GM21786 (cell line): ENCODE data around the gene MCF2L2.
A peak's percentile ranks its signal among the peaks of the same experiment; 100 is the strongest.

Experiments used
- ATAC-seq: cut with Tn5 transposase; IDR thresholded peaks from one replicate; pipeline ENCODE4 v1.9.1; 2021; ENCODE audit not compliant: unreplicated experiment

Gene MCF2L2

GRCh38 chr3:183401678-183402077 lies 26.7 kb downstream of the MCF2L2 start:
- ATAC-seq: peak; percentile 68

- no peak for ATAC-seq
Observed at GRCh38 chr3:183400352-183400751, 28.1 kb downstream of the MCF2L2 start.

DNA sequence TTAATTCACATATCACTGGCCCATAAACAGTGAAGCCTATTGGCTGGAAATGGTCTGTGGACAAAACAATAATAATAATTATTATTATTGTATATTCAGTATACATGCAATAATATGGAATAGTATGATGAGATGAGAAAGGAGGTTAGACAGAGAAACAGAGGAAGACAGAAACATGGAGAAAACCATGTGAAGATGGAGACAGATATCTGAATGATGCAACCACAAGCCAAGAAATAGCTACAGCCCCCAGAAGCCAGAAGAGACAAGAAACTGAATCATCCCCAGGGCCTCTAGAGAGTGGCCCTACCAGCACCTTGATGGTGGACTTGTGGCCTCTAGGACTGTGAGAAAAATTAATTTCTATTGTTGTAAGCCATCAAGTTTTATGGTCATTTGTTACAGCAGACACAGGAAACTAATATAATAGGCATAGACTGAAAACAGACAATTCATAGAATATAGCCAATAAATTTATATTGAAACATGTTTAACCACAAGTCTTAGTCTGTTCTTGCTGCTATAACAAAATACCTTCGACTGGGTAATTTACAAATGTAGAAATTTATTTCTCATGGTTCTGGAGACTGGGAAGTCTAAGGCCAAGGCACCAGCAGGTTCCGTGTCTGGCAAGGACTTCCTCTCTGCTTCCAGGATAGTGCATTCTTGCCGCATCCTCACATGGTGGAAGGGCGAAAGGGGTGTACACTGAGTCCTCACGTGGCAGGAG lies 31.6 kb downstream of the MCF2L2 start:
- no peak for ATAC-seq

GRCh38 chr3:183394150-183394549 lies 34.3 kb downstream of the MCF2L2 start:
- ATAC-seq: no peak

DNA sequence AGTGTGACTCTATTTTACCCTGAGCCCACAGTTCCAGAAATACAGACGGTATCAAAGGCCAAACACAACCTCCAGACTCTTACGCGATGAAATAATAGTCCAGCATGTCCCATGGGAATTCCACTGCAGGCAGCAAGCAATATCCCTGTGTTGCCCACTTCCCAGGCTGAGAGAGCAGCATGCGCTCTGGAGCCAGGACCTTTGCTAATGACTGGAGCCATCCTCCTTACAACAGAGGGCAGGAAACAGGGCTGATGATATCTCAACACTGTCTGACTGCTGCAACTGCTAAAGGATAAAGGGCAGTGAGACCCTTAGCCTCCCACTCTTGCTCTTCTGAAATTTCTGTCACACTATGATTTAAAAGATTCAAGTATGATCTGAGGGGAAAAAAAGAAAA lies 34.8 kb downstream of the MCF2L2 start:
- ATAC-seq: no peak

GRCh38 chr3:183392186-183393034 lies 36.0 kb downstream of the MCF2L2 start:
- no peak for ATAC-seq

GRCh38 chr3:183391460-183391859 lies 37.0 kb downstream of the MCF2L2 start:
- no peak for ATAC-seq

DNA sequence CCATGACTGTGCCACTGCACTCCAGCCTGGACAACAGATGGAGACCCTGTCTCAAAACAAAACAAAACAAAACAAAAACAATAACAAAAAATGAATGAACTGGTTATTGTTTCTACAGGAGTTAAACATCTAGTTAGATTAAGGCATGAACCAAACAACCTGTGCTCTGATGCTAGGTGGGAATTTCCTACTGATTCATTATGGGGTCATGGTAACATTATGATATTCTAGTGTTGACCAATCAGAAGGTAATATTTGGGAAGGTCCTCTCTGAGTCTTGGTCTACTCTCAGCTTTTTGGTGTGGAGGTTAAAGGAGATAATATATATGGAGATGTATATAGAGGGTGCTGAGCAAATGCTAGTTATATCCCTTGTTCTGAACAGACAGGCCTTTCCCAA lies 37.6 kb downstream of the MCF2L2 start:
- ATAC-seq: no peak

DNA sequence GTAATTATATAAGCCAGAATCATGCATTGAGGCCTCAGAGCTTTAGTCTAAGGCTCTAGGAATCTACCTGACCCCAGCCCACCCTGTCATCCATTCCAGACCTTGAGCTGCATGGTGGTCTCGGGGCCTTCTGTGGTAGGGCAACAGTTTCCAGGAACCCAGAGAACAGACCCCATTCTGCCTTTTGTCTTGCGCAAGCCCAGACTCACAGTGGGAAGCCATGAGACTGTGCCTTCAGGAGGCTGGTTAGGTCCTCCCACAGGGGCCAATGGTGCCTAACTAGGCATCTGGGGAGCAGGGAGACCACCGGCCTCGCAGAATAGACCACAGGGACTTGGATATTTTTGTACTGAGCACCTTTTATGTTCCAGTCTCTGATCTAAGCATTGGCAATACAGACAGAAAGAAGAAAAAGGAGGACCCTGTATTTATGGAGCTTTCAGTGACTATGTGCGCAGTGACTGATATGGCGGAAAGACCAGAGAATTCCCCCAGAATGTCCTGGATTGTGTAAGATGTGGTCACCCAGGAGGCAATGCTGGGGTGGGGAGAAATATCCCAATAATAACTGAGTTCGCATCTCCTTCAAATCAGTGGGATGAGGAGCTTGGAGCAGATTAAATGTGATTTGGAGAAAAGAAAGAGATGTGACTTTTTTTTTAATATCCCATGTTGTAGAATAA lies 40.1 kb downstream of the MCF2L2 start:
- ATAC-seq: no peak

- no peak for ATAC-seq
Observed at GRCh38 chr3:183387797-183388196, 40.6 kb downstream of the MCF2L2 start.

DNA sequence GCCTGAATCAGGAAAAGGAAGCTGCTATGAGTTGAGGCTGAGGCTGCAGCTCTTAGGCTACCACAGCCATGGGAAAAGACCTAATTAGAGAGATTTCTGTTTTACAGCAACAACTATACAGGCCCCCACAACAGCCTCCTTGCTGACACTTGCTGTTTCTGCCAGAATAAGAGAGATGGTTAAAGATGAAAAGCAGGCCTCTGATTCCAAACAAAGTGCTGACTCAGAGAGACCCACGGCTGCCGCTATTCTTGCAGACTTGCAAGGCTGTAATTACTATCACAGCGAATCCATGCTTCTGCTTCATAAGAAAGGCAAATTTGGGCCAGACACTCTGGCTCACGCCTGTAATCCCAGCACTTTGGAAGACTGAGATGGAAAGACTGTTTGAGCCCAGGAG lies 41.8 kb downstream of the MCF2L2 start:
- no peak for ATAC-seq

DNA sequence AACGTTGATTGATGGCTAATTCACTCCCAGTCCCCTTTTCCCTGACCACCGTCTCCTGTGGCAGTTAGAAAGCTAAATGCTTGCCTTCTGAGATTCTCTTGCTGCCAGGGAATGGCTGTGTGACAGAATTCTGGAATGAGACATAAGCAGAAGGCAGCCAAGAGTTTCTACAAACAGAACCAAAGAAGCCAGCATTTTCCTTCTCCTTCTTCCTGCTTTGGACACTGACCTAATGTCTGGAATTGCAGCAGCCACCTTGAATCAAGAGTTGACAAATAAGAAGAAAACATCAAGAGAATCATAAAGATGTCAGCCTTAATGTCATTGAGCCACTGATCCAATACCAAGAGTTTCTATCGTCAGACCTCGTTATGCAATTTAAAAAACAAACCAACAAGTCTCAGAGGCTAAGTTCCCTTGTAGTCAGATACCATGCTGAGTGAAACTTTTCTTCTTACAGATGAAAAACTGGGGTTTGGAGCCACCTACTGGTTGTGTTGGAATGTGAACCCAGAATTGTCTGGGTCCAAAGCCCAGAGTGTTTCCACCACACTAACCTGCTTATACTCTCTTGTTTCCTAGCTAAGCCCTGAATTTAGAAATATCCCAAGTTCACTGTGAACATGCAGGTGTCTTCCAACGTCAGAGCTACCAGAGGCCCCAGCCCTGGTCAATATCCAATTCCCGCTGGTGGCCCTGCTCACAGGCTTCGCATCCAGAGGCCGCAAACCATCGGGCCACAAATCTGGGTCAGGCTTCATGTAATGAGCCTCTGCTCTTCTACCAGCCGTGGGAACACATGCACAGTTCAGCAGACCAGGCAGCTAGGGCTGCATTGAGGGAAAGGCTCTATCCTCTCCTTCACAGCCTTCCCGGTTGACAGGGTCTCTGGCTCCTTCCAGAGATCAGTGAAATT lies 42.5 kb downstream of the MCF2L2 start:
- peak; percentile 57 for ATAC-seq

GRCh38 chr3:183381673-183382072 lies 46.7 kb downstream of the MCF2L2 start:
- no peak for ATAC-seq

DNA sequence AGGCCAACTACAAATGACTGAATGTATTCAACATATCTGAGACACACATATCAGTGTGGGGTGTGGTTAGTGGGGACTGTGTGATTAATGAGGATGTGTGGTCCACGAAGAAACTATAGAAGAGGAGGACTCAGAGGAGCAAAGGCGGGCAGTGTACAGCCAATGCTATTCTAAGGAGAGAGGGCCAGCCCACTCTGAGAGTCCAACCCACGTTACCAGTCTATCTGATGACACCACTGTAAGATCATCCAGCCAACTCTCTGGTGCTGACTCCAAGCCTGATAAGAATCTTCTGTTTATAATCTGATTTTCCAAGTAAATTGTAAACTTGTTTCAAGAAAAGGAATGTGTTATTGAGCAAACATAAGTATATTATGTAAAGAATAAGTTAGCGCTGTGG lies 47.2 kb downstream of the MCF2L2 start:
- ATAC-seq: no peak

DNA sequence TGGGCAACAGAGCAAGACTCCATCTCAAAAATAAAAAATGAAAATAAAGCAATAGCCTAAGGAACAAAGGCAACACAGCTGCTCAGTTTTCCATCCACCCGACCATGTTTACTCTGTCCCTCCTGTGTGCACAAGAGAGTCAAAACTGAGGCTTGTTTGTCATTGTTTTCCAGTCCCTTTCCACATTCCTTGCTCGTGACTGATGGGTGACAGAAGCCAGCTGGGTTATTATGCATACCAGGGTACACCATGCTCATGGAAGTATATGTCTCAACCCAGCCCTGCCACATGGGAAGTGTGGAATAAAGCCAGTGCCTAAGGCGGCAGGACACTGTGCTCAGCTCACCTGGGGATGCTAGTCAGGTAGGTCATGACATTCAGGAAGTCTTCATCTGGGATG lies 49.5 kb downstream of the MCF2L2 start:
- ATAC-seq: no peak

DNA sequence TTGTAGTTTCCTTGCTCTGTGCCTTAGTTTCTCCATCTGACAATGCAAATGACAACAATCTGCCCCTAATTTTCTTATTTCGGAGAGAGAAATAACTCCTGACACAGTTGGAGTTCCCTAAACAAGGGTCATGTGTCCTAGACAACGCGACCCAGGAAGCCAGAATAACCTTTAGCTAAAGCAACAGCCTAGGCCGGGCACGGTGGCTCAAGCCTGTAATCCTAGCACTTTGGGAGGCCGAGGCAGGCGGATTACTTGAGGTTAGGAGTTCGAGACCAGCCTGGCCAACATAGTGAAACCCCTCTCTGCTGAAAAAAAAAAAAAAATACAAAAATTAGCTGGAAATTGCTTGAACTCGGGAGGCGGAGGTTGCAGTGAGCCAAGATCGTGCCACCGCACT lies 49.9 kb downstream of the MCF2L2 start:
- ATAC-seq: no peak

- ATAC-seq: no peak
Observed at GRCh38 chr3:183378008-183378407, 50.4 kb downstream of the MCF2L2 start.

DNA sequence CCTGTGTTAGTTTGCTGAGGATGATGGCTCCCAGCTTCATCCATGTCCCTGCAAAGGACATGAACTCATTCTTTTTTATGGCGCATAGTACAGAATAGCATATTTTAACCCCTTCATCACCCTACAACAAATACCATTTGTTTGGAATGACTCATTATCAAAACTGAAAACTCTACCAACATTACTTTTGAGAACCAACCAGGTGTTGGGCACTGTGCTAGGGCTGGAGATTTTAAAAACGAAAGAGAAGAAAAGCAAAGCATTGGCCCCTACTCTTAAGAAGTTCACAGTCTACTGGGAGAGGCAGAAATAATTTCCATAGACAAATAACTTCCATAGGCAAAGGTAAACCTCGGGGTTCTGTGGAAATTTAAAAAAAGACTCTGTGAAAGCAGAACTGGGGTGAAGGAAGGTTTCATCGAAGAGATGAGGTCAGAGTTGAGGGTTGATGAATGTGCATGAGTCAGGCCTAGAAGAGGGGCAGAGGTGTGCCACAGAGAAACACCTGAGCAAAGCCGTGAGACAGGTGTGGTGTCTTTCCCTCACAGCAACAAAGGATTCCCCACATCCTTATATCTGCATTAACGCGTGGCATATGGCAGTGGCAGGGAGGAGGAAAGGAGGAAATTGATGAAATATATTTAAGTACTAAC lies 51.0 kb downstream of the MCF2L2 start:
- peak; percentile 46 for ATAC-seq

GRCh38 chr3:183375787-183376186 lies 52.6 kb downstream of the MCF2L2 start:
- no peak for ATAC-seq

DNA sequence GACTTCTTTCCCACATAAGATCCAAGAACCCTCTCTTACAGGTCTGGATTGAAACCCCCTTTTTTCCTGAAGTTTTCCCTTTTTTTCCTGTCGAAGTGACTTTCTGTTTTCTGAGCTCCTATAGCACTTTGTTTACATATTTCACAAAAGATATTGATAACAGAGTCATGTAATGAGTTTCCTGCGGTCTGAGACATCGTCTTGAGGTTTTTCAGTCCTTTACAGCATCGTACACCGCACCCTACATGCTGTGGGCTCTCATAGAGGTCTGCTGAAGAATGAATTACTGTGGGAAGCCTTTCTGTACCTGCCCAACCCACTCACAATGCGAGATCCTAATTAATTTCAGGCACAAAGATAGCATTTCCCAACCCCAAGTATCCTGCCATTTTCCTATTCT lies 53.1 kb downstream of the MCF2L2 start:
- ATAC-seq: no peak
